ENCODE measurements around the gene NFAT5. TPM values are rescaled to one million over a fixed set of nuclear protein-coding genes. Genes with fewer than 3 reads are reported as not detected.
"Not testable (repeated sequence)": the region's sequence is repeated elsewhere in the genome, so short reads cannot be mapped to it uniquely, and the experiment has no call there.

NFAT5 gene
- total and polyA plus RNA-seq, 8 donors: 3.7 to 23.6 (median 12.7) TPM

- no peak overlapping the region for H3K4me3 ChIP-seq
- no peaks in the 10 kb centered on the region for H3K36me3 ChIP-seq
- FAIRE-seq (no peak), ATAC-seq (no peak), DNase-seq (no peak)
- H3K4me1 ChIP-seq: no peaks in the 10 kb centered on the region
- 92 to 97% methylated on average over 2 of the region's 2 CpGs for WGBS, 2 donors
- H3K27me3 ChIP-seq: no peaks in the 10 kb centered on the region
- TF ChIP-seq CTCF (IDR thresholded peaks at IDR 0.05): no peak
- intact Hi-C loops (cut with DNase I): loop anchor here in 1 of 3 donors (10.0 kb wide), 1 partner anchor 140 kb away; no protein-coding TSS in a partner anchor
- H3K27ac ChIP-seq: no peak overlapping the region
- H3K9me3 ChIP-seq: no peaks in the 10 kb centered on the region
These were observed 11.3 kb upstream of the NFAT5 start for GRCh38 chr16:69554495-69554894.

- ATAC-seq: peak in 1 of 4 donors; percentile 15
- intact Hi-C loops (cut with DNase I): loop anchor here in 1 of 3 donors (10.0 kb wide), 1 partner anchor 141 kb away; no protein-coding TSS in a partner anchor
- no peak for TF ChIP-seq CTCF (IDR thresholded peaks at IDR 0.05)
- no peak overlapping the region for H3K4me3 ChIP-seq
- no peak for FAIRE-seq
- H3K4me1 ChIP-seq: no peaks in the 10 kb centered on the region
- no peak for DNase-seq
- no peak overlapping the region for H3K27ac ChIP-seq
- no peaks in the 10 kb centered on the region for H3K27me3 ChIP-seq
- H3K36me3 ChIP-seq: no peaks in the 10 kb centered on the region
- H3K9me3 ChIP-seq: no peaks in the 10 kb centered on the region
- 71 to 87% methylated on average over 1 of the region's 1 CpG for WGBS, 2 donors
These were observed 10.3 kb upstream of the NFAT5 start for GRCh38 chr16:69555437-69555836.

GRCh38 chr16:69555867-69556266 is 9.9 kb upstream of the NFAT5 start:
- no peaks in the 10 kb centered on the region for H3K4me1 ChIP-seq
- intact Hi-C loops (cut with DNase I): loop anchor here in 1 of 3 donors (10.0 kb wide), 1 partner anchor 141 kb away; no protein-coding TSS in a partner anchor
- no peaks in the 10 kb centered on the region for H3K36me3 ChIP-seq
- H3K4me3 ChIP-seq: no peak overlapping the region
- TF ChIP-seq CTCF (IDR thresholded peaks at IDR 0.05): no peak
- H3K27me3 ChIP-seq: no peaks in the 10 kb centered on the region
- ATAC-seq: no peak
- no peaks in the 10 kb centered on the region for H3K9me3 ChIP-seq
- no peak for FAIRE-seq
- no peak for DNase-seq
- WGBS, 2 donors: 84 to 87% methylated on average over 2 of the region's 2 CpGs
- H3K27ac ChIP-seq: no peak overlapping the region

- TF ChIP-seq CTCF (IDR thresholded peaks at IDR 0.05): no peak
- WGBS, 2 donors: 90 to 92% methylated on average over 2 of the region's 2 CpGs
- Histone ChIP-seq H3K36me3 (no peaks in the 10 kb centered on the region), H3K27ac (no peak overlapping the region), H3K4me1 (peaks cover 0 to under 1% (median 0%) of the 10 kb centered on the region in 3 donors), H3K27me3 (no peaks in the 10 kb centered on the region), H3K9me3 (no peaks in the 10 kb centered on the region), H3K4me3 (no peak overlapping the region)
- no peak for DNase-seq
- FAIRE-seq: no peak
- intact Hi-C loops (cut with DNase I): loop anchor here in 1 of 3 donors (10.0 kb wide), 1 partner anchor 144 kb away; no protein-coding TSS in a partner anchor
- ATAC-seq: no peak
These were observed 6.6 kb upstream of the NFAT5 start for GRCh38 chr16:69559164-69559563.

GRCh38 chr16:69561367-69561766 is 4.4 kb upstream of the NFAT5 start:
- intact Hi-C loops (cut with DNase I); H3K4me3 ChIP-seq; H3K27ac ChIP-seq; ATAC-seq; H3K36me3 ChIP-seq; DNase-seq; H3K27me3 ChIP-seq; H3K4me1 ChIP-seq; FAIRE-seq; H3K9me3 ChIP-seq: not testable (repeated sequence)
- 92 to 94% methylated on average over 2 of the region's 2 CpGs for WGBS, 2 donors

Data from pancreas (tissue), 10 donors.